Measurements from ENCODE around the gene ADCY3. TPM values are rescaled to one million over a fixed set of nuclear protein-coding genes. Genes with fewer than 3 reads are reported as not detected.

Gene ADCY3
- total RNA-seq, 4 donors from 2014 or later, result 32.5 to 54.5 (median 39.9) TPM

DNA sequence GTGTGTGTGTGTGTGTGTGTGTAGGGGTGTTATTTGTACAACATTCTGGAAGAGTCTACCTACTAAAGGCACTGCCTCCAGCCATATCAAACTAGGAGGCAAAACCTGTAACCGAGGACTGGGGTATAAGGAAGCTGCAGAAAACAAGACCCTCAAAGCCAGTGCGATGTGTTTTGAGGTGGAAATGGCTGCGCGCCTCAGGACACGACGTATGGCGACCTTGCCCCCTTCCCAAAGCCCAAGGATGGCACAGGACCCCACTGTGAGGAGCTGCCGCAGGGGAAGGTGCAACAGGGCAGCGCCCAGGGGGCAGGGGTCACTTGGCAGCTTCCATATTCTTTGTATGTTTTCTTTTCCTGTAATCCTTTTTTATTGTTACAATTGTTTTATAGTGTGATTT, 67.0 kb downstream of the ADCY3 start:
- Histone ChIP-seq H3K27ac (no peak overlapping the region), H3K9me3 (no peaks in the 10 kb centered on the region), H3K36me3 (no peaks in the 10 kb centered on the region), H3K4me1 (peaks cover 0 to 35% (median 3%) of the 10 kb centered on the region in 3 donors), H3K27me3 (no peaks in the 10 kb centered on the region), H3K4me3 (no peak overlapping the region)
- TF ChIP-seq POLR2A (IDR thresholded peaks at IDR 0.05) (no peak), POLR2AphosphoS5 (IDR thresholded peaks at IDR 0.05) (no peak)
- TF ChIP-seq, protein P1, sequence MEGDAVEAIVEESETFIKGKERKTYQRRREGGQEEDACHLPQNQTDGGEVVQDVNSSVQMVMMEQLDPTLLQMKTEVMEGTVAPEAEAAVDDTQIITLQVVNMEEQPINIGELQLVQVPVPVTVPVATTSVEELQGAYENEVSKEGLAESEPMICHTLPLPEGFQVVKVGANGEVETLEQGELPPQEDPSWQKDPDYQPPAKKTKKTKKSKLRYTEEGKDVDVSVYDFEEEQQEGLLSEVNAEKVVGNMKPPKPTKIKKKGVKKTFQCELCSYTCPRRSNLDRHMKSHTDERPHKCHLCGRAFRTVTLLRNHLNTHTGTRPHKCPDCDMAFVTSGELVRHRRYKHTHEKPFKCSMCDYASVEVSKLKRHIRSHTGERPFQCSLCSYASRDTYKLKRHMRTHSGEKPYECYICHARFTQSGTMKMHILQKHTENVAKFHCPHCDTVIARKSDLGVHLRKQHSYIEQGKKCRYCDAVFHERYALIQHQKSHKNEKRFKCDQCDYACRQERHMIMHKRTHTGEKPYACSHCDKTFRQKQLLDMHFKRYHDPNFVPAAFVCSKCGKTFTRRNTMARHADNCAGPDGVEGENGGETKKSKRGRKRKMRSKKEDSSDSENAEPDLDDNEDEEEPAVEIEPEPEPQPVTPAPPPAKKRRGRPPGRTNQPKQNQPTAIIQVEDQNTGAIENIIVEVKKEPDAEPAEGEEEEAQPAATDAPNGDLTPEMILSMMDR (IDR thresholded peaks at IDR 0.05), result no peak
- WGBS, 2 donors (ENCODE audit: low coverage in 1 of 2), result 94% methylated on average over 9 of the region's 9 CpGs; no CpG with 5 or more reads in 1 of the 2 donors
- no peak for ATAC-seq

GRCh38 chr2:24852431-24853020, 67.5 kb downstream of the ADCY3 start:
- no CpG with 5 or more reads among the region's 23 CpGs for WGBS, 2 donors (ENCODE audit: low coverage in 1 of 2)

GRCh38 chr2:24852026-24852425, 68.0 kb downstream of the ADCY3 start:
- H3K9me3 ChIP-seq, result no peaks in the 10 kb centered on the region
- no peak overlapping the region for H3K4me3 ChIP-seq
- H3K27me3 ChIP-seq, result no peaks in the 10 kb centered on the region
- no peaks in the 10 kb centered on the region for H3K36me3 ChIP-seq
- H3K27ac ChIP-seq, result peak overlapping the region in 1 of 4 donors; percentile 46
- no peak for TF ChIP-seq POLR2AphosphoS5 (IDR thresholded peaks at IDR 0.05)
- TF ChIP-seq POLR2A (IDR thresholded peaks at IDR 0.05), result no peak
- TF ChIP-seq, protein P1 (IDR thresholded peaks at IDR 0.05), result no peak
- no peak for TF ChIP-seq EP300 (IDR thresholded peaks at IDR 0.05)
- peaks cover 0 to 35% (median 3%) of the 10 kb centered on the region in 3 donors for H3K4me1 ChIP-seq
- ATAC-seq, result no peak
- WGBS, 2 donors (ENCODE audit: low coverage in 1 of 2), result 85% methylated on average over 5 of the region's 13 CpGs; no CpG with 5 or more reads in 1 of the 2 donors

More at GRCh38 chr2:24852431-24853020, 67.5 kb downstream of the ADCY3 start:
- Histone ChIP-seq H3K4me3 (no peak overlapping the region), H3K27ac (peak overlapping the region in 1 of 4 donors; percentile 46), H3K36me3 (no peaks in the 10 kb centered on the region), H3K4me1 (peaks cover 0 to 35% (median 3%) of the 10 kb centered on the region in 3 donors), H3K9me3 (no peaks in the 10 kb centered on the region), H3K27me3 (no peaks in the 10 kb centered on the region)
- ATAC-seq, result no peak
- TF ChIP-seq POLR2A (IDR thresholded peaks at IDR 0.05) (no peak), POLR2AphosphoS5 (IDR thresholded peaks at IDR 0.05) (no peak), EP300 (IDR thresholded peaks at IDR 0.05) (no peak)
- TF ChIP-seq, protein P1 (IDR thresholded peaks at IDR 0.05), result no peak

- ATAC-seq, result no peak
- H3K27ac ChIP-seq, result peak overlapping the region in 1 of 4 donors; percentile 9
- WGBS, 2 donors (ENCODE audit: low coverage in 1 of 2), result 20 to 60% methylated on average over 1 to 7 of the region's 7 CpGs
Measured at GRCh38 chr2:24850944-24851343, 69.1 kb downstream of the ADCY3 start.

More at GRCh38 chr2:24850944-24851343, 69.1 kb downstream of the ADCY3 start:
- no peaks in the 10 kb centered on the region for H3K36me3 ChIP-seq
- TF ChIP-seq POLR2AphosphoS5 (IDR thresholded peaks at IDR 0.05) (no peak), POLR2A (IDR thresholded peaks at IDR 0.05) (no peak), EP300 (IDR thresholded peaks at IDR 0.05) (no peak)
- TF ChIP-seq, protein P1 (IDR thresholded peaks at IDR 0.05), result no peak
- no peaks in the 10 kb centered on the region for H3K9me3 ChIP-seq
- H3K4me3 ChIP-seq, result no peak overlapping the region
- H3K4me1 ChIP-seq, result peaks cover 0 to 28% (median 3%) of the 10 kb centered on the region in 3 donors
- H3K27me3 ChIP-seq, result no peaks in the 10 kb centered on the region
